Gastrocnemius medialis (tissue), 4 donors: Measurements from ENCODE around the gene DIRAS3.

Experiments used
- POLR2A ChIP-seq, 2 donors: fragments of 450-650 bp; IDR thresholded peaks; one replicate each; pipeline ENCODE4 v1.6.1; 2017; ENCODE audit warnings: antibody characterized with exemption in 2 of 2, mild to moderate bottlenecking in 2 of 2, moderate library complexity in 2 of 2
- TF ChIP-seq, protein P1 (sequence below), 5 experiments: fragments of 450-650 bp in 3 of 5; fragments of 200-600 bp in 2 of 5; sonication (generic) in 2 of 5; IDR thresholded peaks in 4 of 5; conservative IDR thresholded peaks in 1 of 5; 1 replicate in 4 of 5; 2 replicates in 1 of 5; pipeline ENCODE4 v1.5.1; 2016 to 2019; ENCODE audit warnings: antibody characterized with exemption in 5 of 5, mild to moderate bottlenecking in 3 of 5, moderate library complexity in 3 of 5

DNA sequence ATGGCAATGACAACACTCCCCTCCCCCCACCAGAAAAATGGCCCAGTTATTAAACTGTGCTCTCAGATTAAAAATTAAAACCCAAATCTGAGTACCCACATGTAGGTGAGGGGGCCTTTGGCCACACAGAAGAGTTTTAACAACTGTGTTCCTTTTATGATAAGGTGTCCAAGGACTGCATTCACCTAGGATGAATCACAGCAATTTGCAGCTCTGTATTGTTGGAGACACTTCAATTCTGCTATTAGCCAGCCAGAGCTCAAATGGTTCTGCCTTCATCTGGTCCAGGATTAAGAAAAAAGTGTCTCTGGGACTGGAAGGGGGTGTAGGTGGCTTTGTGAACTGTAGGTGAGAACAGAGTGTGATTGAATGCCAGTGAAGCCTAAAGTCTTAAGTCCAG is 43.3 kb upstream of the DIRAS3 start:
- TF ChIP-seq, protein P1, sequence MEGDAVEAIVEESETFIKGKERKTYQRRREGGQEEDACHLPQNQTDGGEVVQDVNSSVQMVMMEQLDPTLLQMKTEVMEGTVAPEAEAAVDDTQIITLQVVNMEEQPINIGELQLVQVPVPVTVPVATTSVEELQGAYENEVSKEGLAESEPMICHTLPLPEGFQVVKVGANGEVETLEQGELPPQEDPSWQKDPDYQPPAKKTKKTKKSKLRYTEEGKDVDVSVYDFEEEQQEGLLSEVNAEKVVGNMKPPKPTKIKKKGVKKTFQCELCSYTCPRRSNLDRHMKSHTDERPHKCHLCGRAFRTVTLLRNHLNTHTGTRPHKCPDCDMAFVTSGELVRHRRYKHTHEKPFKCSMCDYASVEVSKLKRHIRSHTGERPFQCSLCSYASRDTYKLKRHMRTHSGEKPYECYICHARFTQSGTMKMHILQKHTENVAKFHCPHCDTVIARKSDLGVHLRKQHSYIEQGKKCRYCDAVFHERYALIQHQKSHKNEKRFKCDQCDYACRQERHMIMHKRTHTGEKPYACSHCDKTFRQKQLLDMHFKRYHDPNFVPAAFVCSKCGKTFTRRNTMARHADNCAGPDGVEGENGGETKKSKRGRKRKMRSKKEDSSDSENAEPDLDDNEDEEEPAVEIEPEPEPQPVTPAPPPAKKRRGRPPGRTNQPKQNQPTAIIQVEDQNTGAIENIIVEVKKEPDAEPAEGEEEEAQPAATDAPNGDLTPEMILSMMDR (IDR thresholded peaks at IDR 0.05 in 4 of 5, conservative IDR thresholded peaks at IDR 0.05 in 1 of 5): no peak
- no peak for TF ChIP-seq POLR2A (IDR thresholded peaks at IDR 0.05)
